ENCODE data around the gene GBF1.
A peak's percentile ranks its signal among the peaks of the same experiment; 100 is the strongest.
"Not testable (repeated sequence)": the region's sequence is repeated elsewhere in the genome, so short reads cannot be mapped to it uniquely, and the experiment has no call there.

The GBF1 gene

GRCh38 chr10:102245082-102245931, at the start of gene GBF1:
TSS of gene GBF1 (plus strand) at chr10:102245532. CDS start at chr10:102258939, 13,407 bp downstream.
- peak; percentile 92 for DNase-seq (ENCODE audit: low spot score)

- DNase-seq (ENCODE audit: low spot score), result no peak
Observed at GRCh38 chr10:102196893-102197292, 48.4 kb upstream of the GBF1 start.

- no peak for DNase-seq (ENCODE audit: low spot score)
Observed at GRCh38 chr10:102198027-102198426, 47.3 kb upstream of the GBF1 start.

GRCh38 chr10:102200751-102201640, 44.3 kb upstream of the GBF1 start:
- no peak for DNase-seq (ENCODE audit: low spot score)

GRCh38 chr10:102202386-102202785, 42.9 kb upstream of the GBF1 start:
- DNase-seq (ENCODE audit: low spot score), result no peak

GRCh38 chr10:102208311-102209035, 36.9 kb upstream of the GBF1 start:
- DNase-seq (ENCODE audit: low spot score), result no peak

- no peak for DNase-seq (ENCODE audit: low spot score)
Observed at GRCh38 chr10:102211615-102212299, 33.6 kb upstream of the GBF1 start.

- DNase-seq (ENCODE audit: low spot score), result not testable (repeated sequence)
Observed at GRCh38 chr10:102213599-102213998, 31.7 kb upstream of the GBF1 start.

GRCh38 chr10:102219370-102219769, 26.0 kb upstream of the GBF1 start:
- DNase-seq (ENCODE audit: low spot score), result no peak

- DNase-seq (ENCODE audit: low spot score), result no peak
Observed at GRCh38 chr10:102220612-102221011, 24.7 kb upstream of the GBF1 start.

GRCh38 chr10:102222797-102223196, 22.5 kb upstream of the GBF1 start:
- no peak for DNase-seq (ENCODE audit: low spot score)

GRCh38 chr10:102225646-102226541, 19.4 kb upstream of the GBF1 start, which contains the start of gene ELOVL3:
TSS of gene ELOVL3 (plus strand) at chr10:102226299. CDS start at chr10:102226549, 250 bp downstream.
- DNase-seq (ENCODE audit: low spot score), result peak; percentile 92

- DNase-seq (ENCODE audit: low spot score), result no peak
Observed at GRCh38 chr10:102226542-102226870, 18.8 kb upstream of the GBF1 start.

GRCh38 chr10:102227050-102227449, 18.3 kb upstream of the GBF1 start:
- no peak for DNase-seq (ENCODE audit: low spot score)

GRCh38 chr10:102229810-102230263, 15.5 kb upstream of the GBF1 start:
- peak; percentile 86 for DNase-seq (ENCODE audit: low spot score)

- DNase-seq (ENCODE audit: low spot score), result peak; percentile 78
Observed at GRCh38 chr10:102230264-102230860, 15.0 kb upstream of the GBF1 start.

- no peak for DNase-seq (ENCODE audit: low spot score)
Observed at GRCh38 chr10:102230861-102231356, 14.4 kb upstream of the GBF1 start.

- DNase-seq (ENCODE audit: low spot score), result no peak
Observed at GRCh38 chr10:102231357-102232318, 13.7 kb upstream of the GBF1 start.

- DNase-seq (ENCODE audit: low spot score), result no peak
Observed at GRCh38 chr10:102233997-102234396, 11.3 kb upstream of the GBF1 start.

All from left forelimb (tissue), 1 donor.